C4-2B (cell line): ENCODE data around the gene CD81.

Experiments used
- ZFX ChIP-seq: fragments of 450-650 bp; IDR thresholded peaks from 2 replicates; pipeline ENCODE4 v1.6.1; 2017
- TF ChIP-seq, protein P1 (sequence below): fragments of 450-650 bp; conservative IDR thresholded peaks from 2 replicates; pipeline ENCODE4 v1.5.1; 2017; ENCODE audit warnings: mild to moderate bottlenecking

DNA sequence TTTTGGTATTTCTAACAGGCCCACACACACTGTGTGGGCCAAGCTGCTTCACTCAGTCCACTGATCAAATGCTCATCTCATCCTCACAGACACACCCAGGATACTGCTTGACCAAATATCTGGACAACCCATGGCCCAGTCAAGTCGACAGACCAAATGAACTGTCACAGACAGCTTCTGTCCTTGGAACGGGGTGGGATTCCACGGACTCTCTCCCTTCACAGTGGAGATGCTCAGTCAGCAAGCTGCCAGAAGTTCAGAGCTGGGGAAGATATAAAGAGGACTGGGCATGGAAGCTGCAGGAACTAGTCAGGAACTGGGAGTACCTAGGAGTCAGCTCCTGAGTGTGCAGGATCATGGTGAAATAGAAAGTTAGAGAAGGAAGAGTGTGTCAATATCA, 34.6 kb upstream of the CD81 start:
- TF ChIP-seq, protein P1, sequence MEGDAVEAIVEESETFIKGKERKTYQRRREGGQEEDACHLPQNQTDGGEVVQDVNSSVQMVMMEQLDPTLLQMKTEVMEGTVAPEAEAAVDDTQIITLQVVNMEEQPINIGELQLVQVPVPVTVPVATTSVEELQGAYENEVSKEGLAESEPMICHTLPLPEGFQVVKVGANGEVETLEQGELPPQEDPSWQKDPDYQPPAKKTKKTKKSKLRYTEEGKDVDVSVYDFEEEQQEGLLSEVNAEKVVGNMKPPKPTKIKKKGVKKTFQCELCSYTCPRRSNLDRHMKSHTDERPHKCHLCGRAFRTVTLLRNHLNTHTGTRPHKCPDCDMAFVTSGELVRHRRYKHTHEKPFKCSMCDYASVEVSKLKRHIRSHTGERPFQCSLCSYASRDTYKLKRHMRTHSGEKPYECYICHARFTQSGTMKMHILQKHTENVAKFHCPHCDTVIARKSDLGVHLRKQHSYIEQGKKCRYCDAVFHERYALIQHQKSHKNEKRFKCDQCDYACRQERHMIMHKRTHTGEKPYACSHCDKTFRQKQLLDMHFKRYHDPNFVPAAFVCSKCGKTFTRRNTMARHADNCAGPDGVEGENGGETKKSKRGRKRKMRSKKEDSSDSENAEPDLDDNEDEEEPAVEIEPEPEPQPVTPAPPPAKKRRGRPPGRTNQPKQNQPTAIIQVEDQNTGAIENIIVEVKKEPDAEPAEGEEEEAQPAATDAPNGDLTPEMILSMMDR = no peak
- TF ChIP-seq ZFX = no peak
